SK-N-SH (cell line): ENCODE results near the gene NNT. TPM values are rescaled to one million over a fixed set of nuclear protein-coding genes. Genes with fewer than 3 reads are reported as not detected.

Experiments used
- CTCF ChIA-PET: fragments of 300-600, 350-600 bp; formaldehyde crosslinking; extraction: SDS; loops from one replicate; lab custom pipeline; 2021; lab: Yijun Ruan, JAX
- POLR2A ChIA-PET: fragments of 350-600 bp; sonication (Branson Sonifier 250); formaldehyde crosslinking; extraction: SDS; loops from one replicate; lab custom pipeline; 2020; ENCODE audit warnings: antibody characterized with exemption, inconsistent platforms; lab: Yijun Ruan, JAX
- DNase-seq: peaks from one replicate; pipeline ENCODE4 v3.0.0; 2012
- H2AFZ ChIP-seq: fragments of 200-600 bp; sonication (generic); 2 replicates; pipeline ENCODE4 v1.8.1; 2016; ENCODE audit warnings: antibody characterized with exemption, mild to moderate bottlenecking, low read depth
- H3F3A ChIP-seq: fragments of 200-600 bp; sonication (generic); replicated peaks from 2 replicates; pipeline ENCODE3; 2016; ENCODE audit warnings: antibody characterized with exemption, mild to moderate bottlenecking; ENCODE audit not compliant: insufficient read depth
- H3K27ac ChIP-seq, 2 experiments: fragments of 200-500 bp in 1 of 2; fragments of 200-600 bp in 1 of 2; sonication (Bioruptor generic) in 1 of 2; sonication (generic), shearing (Covaris generic) in 1 of 2; 2 replicates each; pipeline versions ENCODE4 v1.5.1 to v1.6.1; 2014 to 2016; ENCODE audit warnings: low read depth in 2 of 2, inconsistent platforms in 1 of 2, low read length in 1 of 2, mild to moderate bottlenecking in 1 of 2, mixed read lengths in 1 of 2
- H3K27me3 ChIP-seq: fragments of 200-600 bp; sonication (generic), shearing (Covaris generic); 2 replicates; pipeline ENCODE4 v1.6.1; 2016; ENCODE audit warnings: mixed run types; ENCODE audit not compliant: insufficient read depth
- H3K36me3 ChIP-seq, 2 experiments: fragments of 200-500 bp in 1 of 2; fragments of 200-600 bp in 1 of 2; sonication (Bioruptor generic) in 1 of 2; sonication (generic) in 1 of 2; replicated peaks in 1 of 2; 2 replicates each; pipeline versions ENCODE3 to v1.5.1; 2014 to 2016; ENCODE audit warnings: low read length in 1 of 2, mild to moderate bottlenecking in 1 of 2; ENCODE audit not compliant: insufficient read depth in 2 of 2, control insufficient read depth in 1 of 2
- H3K4me1 ChIP-seq, 2 experiments: fragments of 200-500 bp in 1 of 2; fragments of 200-600 bp in 1 of 2; sonication (Bioruptor generic) in 1 of 2; sonication (generic), shearing (Covaris generic) in 1 of 2; 2 replicates each; pipeline versions ENCODE4 v1.5.1 to v1.6.1; 2014 to 2016; ENCODE audit warnings: low read depth in 1 of 2, low read length in 1 of 2, mixed run types in 1 of 2; ENCODE audit not compliant: insufficient read depth in 2 of 2, control insufficient read depth in 1 of 2
- H3K4me2 ChIP-seq: fragments of 200-600 bp; sonication (generic), shearing (Covaris generic); 2 replicates; pipeline ENCODE4 v1.6.1; 2017; ENCODE audit warnings: mixed run types
- H3K4me3 ChIP-seq, 2 experiments: fragments of 200-500 bp in 1 of 2; fragments of 200-600 bp in 1 of 2; sonication (Bioruptor generic) in 1 of 2; sonication (generic), shearing (Covaris generic) in 1 of 2; 2 replicates each; pipeline versions ENCODE4 v1.5.1 to v1.8.1; 2014 to 2016; ENCODE audit warnings: low read depth in 2 of 2, inconsistent platforms in 1 of 2, low read length in 1 of 2, mild to moderate bottlenecking in 1 of 2, mixed read lengths in 1 of 2, moderate library complexity in 1 of 2
- H3K79me2 ChIP-seq: fragments of 200-600 bp; sonication (generic); 2 replicates; pipeline ENCODE4 v1.8.1; 2017; ENCODE audit warnings: mild to moderate bottlenecking; ENCODE audit not compliant: insufficient read depth
- H3K9ac ChIP-seq: fragments of 200-600 bp; sonication (generic); 2 replicates; pipeline ENCODE4 v1.6.1; 2017; ENCODE audit warnings: mixed run types
- H3K9me2 ChIP-seq: fragments of 200-600 bp; sonication (generic); 2 replicates; pipeline ENCODE4 v1.6.1; 2017; ENCODE audit warnings: mixed run types
- H3K9me3 ChIP-seq: fragments of 200-600 bp; sonication (generic); 2 replicates; pipeline ENCODE4 v1.6.1; 2017; ENCODE audit warnings: mixed run types, mild to moderate bottlenecking, moderate library complexity
- H4K20me1 ChIP-seq: fragments of 200-600 bp; sonication (generic); 2 replicates; pipeline ENCODE4 v1.6.1; 2017; ENCODE audit warnings: mild to moderate bottlenecking, mixed run types; ENCODE audit not compliant: insufficient read depth
- CTCF ChIP-seq: fragments of 200-600 bp; sonication (generic); IDR thresholded peaks from 2 replicates; pipeline ENCODE4 v1.6.1; 2017; ENCODE audit warnings: antibody characterized with exemption, mild to moderate bottlenecking, moderate library complexity
- ELF1 ChIP-seq: IDR thresholded peaks from 2 replicates; pipeline ENCODE4 v1.4.0; 2012
- FOSL2 ChIP-seq: IDR thresholded peaks from 2 replicates; pipeline ENCODE4 v1.4.0; 2012; ENCODE audit warnings: low read depth, mild to moderate bottlenecking, moderate library complexity, borderline replicate concordance
- GATA2 ChIP-seq: sonication (generic); formaldehyde crosslinking; IDR thresholded peaks from 2 replicates; pipeline ENCODE4 v1.5.0; 2020; ENCODE audit warnings: mild to moderate bottlenecking, missing genetic modification reagents
- IRF3 ChIP-seq: fragments of 150-350 bp; IDR thresholded peaks from 2 replicates; pipeline ENCODE4 v1.6.1; 2016; ENCODE audit warnings: mild to moderate bottlenecking, low read depth, low read length
- NRF1 ChIP-seq: IDR thresholded peaks from 2 replicates; pipeline ENCODE4 v1.6.1; 2012; ENCODE audit warnings: low read depth, mild to moderate bottlenecking, low read length
- POLR2AphosphoS5 ChIP-seq: IDR thresholded peaks from 2 replicates; pipeline ENCODE4 v1.6.1; 2012; ENCODE audit warnings: low read depth, low read length
- SIN3A ChIP-seq: IDR thresholded peaks from 2 replicates; pipeline ENCODE4 v1.6.1; 2012; ENCODE audit warnings: low read depth, mild to moderate bottlenecking, low read length, moderate library complexity, borderline replicate concordance
- SMC3 ChIP-seq: IDR thresholded peaks from 2 replicates; pipeline ENCODE4 v1.6.1; 2012; ENCODE audit warnings: low read depth, low read length, improper control_type of control experiment
- WGBS: methylation state at CpG from one replicate; pipeline ENCODE4 v1.1.6; 2017; ENCODE audit warnings: low lambda C conversion rate; 5-methylcytosine and 5-hydroxymethylcytosine counted together
- polyA plus RNA-seq, 3 experiments: library from polyadenylated mRNA; depleted of rRNA; stranded (reverse); fragments of >200 nt; gene quantifications; 2 replicates each; pipeline ENCODE4 v1.2.3, GENCODE V29; 2012

The NNT gene
- polyA plus RNA-seq, 1 of the 3 experiments (the other 2 are of a cell fraction): 21.9 TPM

GRCh38 chr5:43615445-43616184, 12.6 kb downstream of the NNT start:
- Histone ChIP-seq H3K4me3 (no peak overlapping the region), H3K27ac (no peak overlapping the region)
- POLR2A ChIA-PET: no interaction called here
- no peak for DNase-seq
- no peak for TF ChIP-seq FOSL2
- no peak for TF ChIP-seq NRF1
- TF ChIP-seq ELF1: no peak
- TF ChIP-seq, all 33 proteins: peak for 0
- Histone ChIP-seq H2AFZ (no peak overlapping the region), H3K36me3 (peaks cover 62 to 84% of the 10 kb centered on the region in 2 experiments), H3K9me2 (no peaks in the 10 kb centered on the region), H3K27me3 (no peaks in the 10 kb centered on the region), H3K4me1 (no peaks in the 10 kb centered on the region), H3K9ac (no peak overlapping the region), H4K20me1 (no peaks in the 10 kb centered on the region), H3K79me2 (no peaks in the 10 kb centered on the region), H3K9me3 (no peaks in the 10 kb centered on the region), H3K4me2 (no peak overlapping the region), H3F3A (no peaks in the 10 kb centered on the region)
- CTCF ChIA-PET: interaction anchor here (0.6 to 2.6 kb wide), 3 partner anchors 8 to 131 kb away, joined by 3 to 13 read pairs (median 4); no protein-coding TSS in a partner anchor
- WGBS: 94% methylated on average over 5 of the region's 5 CpGs

- DNase-seq: no peak
- Histone ChIP-seq H3K4me2 (no peak overlapping the region), H3K27me3 (no peaks in the 10 kb centered on the region), H3K4me3 (no peak overlapping the region), H2AFZ (no peak overlapping the region), H3K9me2 (no peaks in the 10 kb centered on the region), H3K27ac (no peak overlapping the region), H3K9ac (no peak overlapping the region), H3K79me2 (no peaks in the 10 kb centered on the region), H3K36me3 (peaks cover 57 to 80% of the 10 kb centered on the region in 2 experiments), H3K9me3 (no peaks in the 10 kb centered on the region), H4K20me1 (no peaks in the 10 kb centered on the region), H3F3A (no peaks in the 10 kb centered on the region), H3K4me1 (no peaks in the 10 kb centered on the region)
- TF ChIP-seq SMC3: no peak
- TF ChIP-seq CTCF: no peak
- WGBS: 100% methylated on average over 1 of the region's 1 CpG
- POLR2A ChIA-PET: no interaction called here
- CTCF ChIA-PET: interaction anchor here (0.6 to 2.6 kb wide), 3 partner anchors 15 to 132 kb away, joined by 3 to 13 read pairs (median 4); no protein-coding TSS in a partner anchor
Measured at GRCh38 chr5:43616535-43616934, 13.6 kb downstream of the NNT start.

GRCh38 chr5:43619380-43619779, 16.4 kb downstream of the NNT start:
- TF ChIP-seq SIN3A (no peak), IRF3 (no peak), SMC3 (no peak), GATA2 (no peak), POLR2AphosphoS5 (no peak)
- WGBS: 93% methylated on average over 2 of the region's 2 CpGs
- Histone ChIP-seq H3K27ac (no peak overlapping the region), H3F3A (no peaks in the 10 kb centered on the region), H3K9ac (no peak overlapping the region), H3K4me2 (no peak overlapping the region), H2AFZ (no peak overlapping the region), H4K20me1 (no peaks in the 10 kb centered on the region), H3K4me1 (no peaks in the 10 kb centered on the region), H3K27me3 (no peaks in the 10 kb centered on the region), H3K9me3 (no peaks in the 10 kb centered on the region), H3K36me3 (peaks cover 36 to 70% of the 10 kb centered on the region in 2 experiments), H3K79me2 (no peaks in the 10 kb centered on the region), H3K9me2 (no peaks in the 10 kb centered on the region), H3K4me3 (no peak overlapping the region)
- DNase-seq: no peak
- ChIA-PET POLR2A (no interaction called here), CTCF (interaction anchor here (0.7 to 1.3 kb wide), 3 partner anchors 11 to 121 kb away, joined by 3 to 4 read pairs (median 4); no protein-coding TSS in a partner anchor)
